K562 (cell line): ENCODE measurements around the gene PRR14. TPM values are rescaled to one million over a fixed set of nuclear protein-coding genes. Genes with fewer than 3 reads are reported as not detected.

Experiments used
- ATAC-seq: fragments of 200-7000 bp; cut with Tn5 transposase; 3 replicates; pipeline ENCODE4 v1.9.1; 2020; ENCODE audit warnings: moderate library complexity
- BruUV-seq: library from RNA; stranded (reverse); fragments of 400-500 nt; replicated peaks from 2 replicates; lab custom pipeline; 2021; lab: Mats Ljungman, UMichigan
- CTCF ChIA-PET: fragments of 300-600 bp; formaldehyde crosslinking; extraction: SDS; loops from one replicate; lab custom pipeline; 2021; ENCODE audit warnings: low intra/inter-chr PET ratio; lab: Yijun Ruan, JAX
- POLR2A ChIA-PET: fragments of 300-600, 350-650 bp; sonication (Branson Sonifier 250); formaldehyde crosslinking; extraction: SDS; loops from one replicate; lab custom pipeline; 2021; ENCODE audit warnings: antibody characterized with exemption, inconsistent platforms; lab: Yijun Ruan, JAX
- DNase-seq, 4 experiments: peaks; one replicate each; pipeline versions ENCODE4 v3.0.0 to v3.0.0-alpha.2; 2011 to 2018; ENCODE audit warnings: low spot score in 3 of 4, mixed read lengths in 3 of 4; ENCODE audit errors: extremely low read depth in 1 of 4
- FAIRE-seq: peaks from 2 replicates; lab custom pipeline; 2011; peaks lifted over from hg19 to GRCh38; lab: Jason Lieb, UNC
- H2AFZ ChIP-seq: 2 replicates; pipeline ENCODE4 v1.6.0; 2011; ENCODE audit warnings: low read depth, low read length, control low read depth, inconsistent platforms
- H3K27ac ChIP-seq: fragments of 200-600 bp; 3 replicates; pipeline ENCODE4 v1.8.0; 2011; ENCODE audit warnings: low read depth, mild to moderate bottlenecking, control low read depth, inconsistent platforms, low read length, moderate library complexity, mixed read lengths; ENCODE audit errors: extremely low read depth
- H3K27me3 ChIP-seq, 2 experiments: fragments of 300-600 bp in 1 of 2; 2 replicates in 1 of 2; 3 replicates in 1 of 2; pipeline versions ENCODE4 v1.6.0 to v1.8.0; 2011; ENCODE audit warnings: inconsistent platforms in 2 of 2, low read length in 2 of 2, mild to moderate bottlenecking in 1 of 2, mixed read lengths in 1 of 2, moderate library complexity in 1 of 2; ENCODE audit not compliant: control insufficient read depth in 2 of 2, insufficient read depth in 2 of 2
- H3K36me3 ChIP-seq: fragments of 300-600 bp; 3 replicates; pipeline ENCODE4 v1.8.0; 2011; ENCODE audit warnings: mild to moderate bottlenecking, low read length, inconsistent platforms; ENCODE audit not compliant: control insufficient read depth, insufficient read depth
- H3K4me1 ChIP-seq, 2 experiments: fragments of 200-600 bp in 1 of 2; replicated peaks in 1 of 2; 2 replicates in 1 of 2; 3 replicates in 1 of 2; pipeline versions ENCODE4 v1.5.1 to v1.8.0; 2011; ENCODE audit warnings: inconsistent platforms in 2 of 2, low read length in 2 of 2, mild to moderate bottlenecking in 1 of 2, mixed read lengths in 1 of 2, moderate library complexity in 1 of 2; ENCODE audit not compliant: control insufficient read depth in 2 of 2, insufficient read depth in 2 of 2
- H3K4me2 ChIP-seq: 2 replicates; pipeline ENCODE4 v1.6.1; 2011; ENCODE audit warnings: low read length, control low read depth, inconsistent platforms, mixed read lengths; ENCODE audit not compliant: insufficient read depth
- H3K4me3 ChIP-seq: fragments of 200-600 bp; sonication (generic), shearing (Covaris generic); 2 replicates; pipeline ENCODE4 v1.5.1; 2016; ENCODE audit warnings: control low read depth, inconsistent platforms
- H3K79me2 ChIP-seq: fragments of 200-600 bp; 3 replicates; pipeline ENCODE4 v1.8.0; 2011; ENCODE audit warnings: low read length, inconsistent platforms; ENCODE audit not compliant: control insufficient read depth, insufficient read depth
- H3K9ac ChIP-seq, 2 experiments: 2 replicates each; pipeline versions ENCODE4 v1.6.0 to v1.6.1; 2011; ENCODE audit warnings: low read depth in 2 of 2, low read length in 2 of 2, control low read depth in 1 of 2, inconsistent platforms in 1 of 2, mild to moderate bottlenecking in 1 of 2, mixed read lengths in 1 of 2; ENCODE audit not compliant: insufficient read depth in 1 of 2
- H3K9me1 ChIP-seq: one replicate; pipeline ENCODE4 v1.6.0; 2011; ENCODE audit warnings: inconsistent platforms, mild to moderate bottlenecking, low read length, moderate library complexity; ENCODE audit not compliant: control insufficient read depth, insufficient read depth
- H3K9me3 ChIP-seq: replicated peaks from 2 replicates; pipeline ENCODE4 v1.5.1; 2011; ENCODE audit warnings: low read depth, low read length, inconsistent platforms; ENCODE audit not compliant: control insufficient read depth, insufficient read depth
- H4K20me1 ChIP-seq: replicated peaks from 2 replicates; pipeline ENCODE4 v1.6.1; 2011; ENCODE audit warnings: low read length, inconsistent platforms, mixed read lengths; ENCODE audit not compliant: control insufficient read depth, insufficient read depth
- MEIS2 ChIP-seq: fragments of 450-650 bp; IDR thresholded peaks from 2 replicates; pipeline ENCODE4 v1.6.1; 2014; ENCODE audit warnings: mild to moderate bottlenecking; ENCODE audit not compliant: partially characterized antibody
- ZNF253 ChIP-seq: fragments of 250-450 bp; sonication (Bioruptor Pico); conservative IDR thresholded peaks from 2 replicates; pipeline ENCODE4 v1.6.1; 2021; ENCODE audit warnings: mild to moderate bottlenecking
- WGBS: fragments of 100-300 bp; shearing (Covaris generic); methylation state at CpG from one replicate; pipeline ENCODE4 v1.1.6; 2016; ENCODE audit warnings: low coverage, mixed read lengths; ENCODE audit not compliant: insufficient coverage; ENCODE audit errors: missing lambda C conversion rate; 5-methylcytosine and 5-hydroxymethylcytosine counted together
- in situ Hi-C: fragments of 300-500 bp; cut with MboI; formaldehyde crosslinking; loops from 4 replicates; pipeline ENCODE4 v1.15.0; 2018; ENCODE audit warnings: inconsistent platforms, mixed read lengths
- intact Hi-C: fragments of 100-400 bp; cut with micrococcal nuclease; formaldehyde crosslinking; loops from 2 replicates; pipeline ENCODE4 v1.14.2; 2022
- polyA plus RNA-seq, 8 experiments: library from polyadenylated mRNA; depleted of rRNA in 4 of 8; stranded (reverse) in 5 of 8; unstranded in 3 of 8; fragments of >200 nt; fragmentation: Nextera tagmentation in 2 of 8; fragmentation: Illumina TruSeq in 1 of 8; extraction: Ambion mirVana in 2 of 8; extraction: Trizol in 1 of 8; gene quantifications; 2 replicates each; pipeline versions ENCODE4 v1.2.1 to v1.2.3, GENCODE V29; 2011 to 2014; ENCODE audit warnings: inconsistent platforms in 1 of 8, missing spikeins in 1 of 8
- total RNA-seq, 7 experiments: library from RNA; depleted of rRNA in 6 of 7; stranded (reverse); fragments of >200 nt in 6 of 7; fragmentation: Illumina TruSeq in 2 of 7; extraction: Trizol in 2 of 7; gene quantifications; 2 replicates each; pipeline versions ENCODE4 v1.2.1 to v1.2.3, GENCODE V29; 2011 to 2021; ENCODE audit warnings: low replicate concordance in 1 of 7
- TF ChIP-seq, protein P1 (sequence below): fragments of 450-650 bp; IDR thresholded peaks from 2 replicates; pipeline ENCODE4 v1.6.1; 2016
- TF ChIP-seq, protein P2 (sequence below): fragments of 450-650 bp; IDR thresholded peaks from 2 replicates; pipeline ENCODE4 v1.6.1; 2018; ENCODE audit not compliant: partially characterized antibody
- TF ChIP-seq, protein P3 (sequence below), 3 experiments: fragments of 200-800 bp in 1 of 3; fragments of 250-450 bp in 1 of 3; fragments of 450-650 bp in 1 of 3; sonication (Bioruptor Pico) in 1 of 3; sonication (Bioruptor generic) in 1 of 3; formaldehyde crosslinking in 1 of 3; IDR thresholded peaks; 2 replicates each; pipeline versions ENCODE4 v1.6.1 to v1.8.0; 2016 to 2022; ENCODE audit warnings: mild to moderate bottlenecking in 2 of 3, missing genetic modification characterization in 2 of 3, missing compliant biosample characterization in 1 of 3, moderate library complexity in 1 of 3
- TF ChIP-seq, protein P4 (sequence below): fragments of 450-650 bp; formaldehyde crosslinking; IDR thresholded peaks from 2 replicates; pipeline ENCODE4 v1.4.0; 2020; ENCODE audit warnings: mild to moderate bottlenecking

Gene PRR14
- total and polyA plus RNA-seq, 9 of the 15 experiments (the other 6 are each of a cell fraction or from before 2014, with no cell fraction given): 2.2 to 63.1 (median 11.5) TPM

DNA sequence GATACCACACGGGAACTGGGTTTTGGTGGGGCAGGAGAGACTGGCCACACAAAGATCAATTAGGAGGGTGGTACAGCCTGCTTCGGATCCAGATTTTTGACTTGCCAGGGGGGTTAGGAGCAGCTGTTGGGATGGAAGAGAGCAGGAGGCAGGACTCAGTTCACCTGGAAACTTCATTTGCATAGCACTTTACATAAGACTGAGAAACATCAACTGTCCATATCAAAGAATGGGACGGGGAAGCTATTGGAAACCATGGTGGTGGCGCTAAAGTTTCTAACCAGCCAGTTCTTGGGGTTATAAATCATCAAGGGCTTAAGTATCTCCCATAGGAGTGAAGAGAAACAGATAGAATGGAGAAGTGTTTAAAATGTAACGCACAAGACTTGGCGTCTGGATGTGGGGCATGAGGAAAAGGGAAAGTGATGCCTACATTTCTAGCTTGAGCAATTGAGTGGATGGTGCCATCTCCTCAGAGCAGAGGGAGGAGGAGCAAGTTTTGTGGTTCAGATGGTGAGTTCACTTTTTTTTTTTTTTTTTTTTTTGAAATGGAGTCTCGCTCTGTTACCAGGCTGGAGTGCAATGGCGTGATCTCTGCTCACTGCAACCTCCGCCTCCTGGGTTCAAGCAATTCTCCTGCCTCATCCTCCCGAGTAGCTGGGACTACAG is 41.8 kb downstream of the PRR14 start:
- intact Hi-C loops: loop anchor here (10.0 kb wide), 1 partner anchor 158 kb away; the partner anchor contains the start of gene ZNF747
- DNase-seq (peak in 1 of 4 experiments; percentile 4), FAIRE-seq (no peak), ATAC-seq (no peak)
- TF ChIP-seq, protein P1, sequence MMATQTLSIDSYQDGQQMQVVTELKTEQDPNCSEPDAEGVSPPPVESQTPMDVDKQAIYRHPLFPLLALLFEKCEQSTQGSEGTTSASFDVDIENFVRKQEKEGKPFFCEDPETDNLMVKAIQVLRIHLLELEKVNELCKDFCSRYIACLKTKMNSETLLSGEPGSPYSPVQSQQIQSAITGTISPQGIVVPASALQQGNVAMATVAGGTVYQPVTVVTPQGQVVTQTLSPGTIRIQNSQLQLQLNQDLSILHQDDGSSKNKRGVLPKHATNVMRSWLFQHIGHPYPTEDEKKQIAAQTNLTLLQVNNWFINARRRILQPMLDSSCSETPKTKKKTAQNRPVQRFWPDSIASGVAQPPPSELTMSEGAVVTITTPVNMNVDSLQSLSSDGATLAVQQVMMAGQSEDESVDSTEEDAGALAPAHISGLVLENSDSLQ: peak; percentile 45
- no peak for TF ChIP-seq ZNF253 (CRISPR knock-in tag)
- TF ChIP-seq, protein P2, sequence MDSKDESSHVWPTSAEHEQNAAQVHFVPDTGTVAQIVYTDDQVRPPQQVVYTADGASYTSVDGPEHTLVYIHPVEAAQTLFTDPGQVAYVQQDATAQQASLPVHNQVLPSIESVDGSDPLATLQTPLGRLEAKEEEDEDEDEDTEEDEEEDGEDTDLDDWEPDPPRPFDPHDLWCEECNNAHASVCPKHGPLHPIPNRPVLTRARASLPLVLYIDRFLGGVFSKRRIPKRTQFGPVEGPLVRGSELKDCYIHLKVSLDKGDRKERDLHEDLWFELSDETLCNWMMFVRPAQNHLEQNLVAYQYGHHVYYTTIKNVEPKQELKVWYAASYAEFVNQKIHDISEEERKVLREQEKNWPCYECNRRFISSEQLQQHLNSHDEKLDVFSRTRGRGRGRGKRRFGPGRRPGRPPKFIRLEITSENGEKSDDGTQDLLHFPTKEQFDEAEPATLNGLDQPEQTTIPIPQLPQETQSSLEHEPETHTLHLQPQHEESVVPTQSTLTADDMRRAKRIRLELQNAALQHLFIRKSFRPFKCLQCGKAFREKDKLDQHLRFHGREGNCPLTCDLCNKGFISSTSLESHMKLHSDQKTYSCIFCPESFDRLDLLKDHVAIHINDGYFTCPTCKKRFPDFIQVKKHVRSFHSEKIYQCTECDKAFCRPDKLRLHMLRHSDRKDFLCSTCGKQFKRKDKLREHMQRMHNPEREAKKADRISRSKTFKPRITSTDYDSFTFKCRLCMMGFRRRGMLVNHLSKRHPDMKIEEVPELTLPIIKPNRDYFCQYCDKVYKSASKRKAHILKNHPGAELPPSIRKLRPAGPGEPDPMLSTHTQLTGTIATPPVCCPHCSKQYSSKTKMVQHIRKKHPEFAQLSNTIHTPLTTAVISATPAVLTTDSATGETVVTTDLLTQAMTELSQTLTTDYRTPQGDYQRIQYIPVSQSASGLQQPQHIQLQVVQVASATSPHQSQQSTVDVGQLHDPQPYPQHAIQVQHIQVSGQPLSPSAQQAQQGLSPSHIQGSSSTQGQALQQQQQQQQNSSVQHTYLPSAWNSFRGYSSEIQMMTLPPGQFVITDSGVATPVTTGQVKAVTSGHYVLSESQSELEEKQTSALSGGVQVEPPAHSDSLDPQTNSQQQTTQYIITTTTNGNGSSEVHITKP: peak; percentile 7
- TF ChIP-seq, protein P3, sequence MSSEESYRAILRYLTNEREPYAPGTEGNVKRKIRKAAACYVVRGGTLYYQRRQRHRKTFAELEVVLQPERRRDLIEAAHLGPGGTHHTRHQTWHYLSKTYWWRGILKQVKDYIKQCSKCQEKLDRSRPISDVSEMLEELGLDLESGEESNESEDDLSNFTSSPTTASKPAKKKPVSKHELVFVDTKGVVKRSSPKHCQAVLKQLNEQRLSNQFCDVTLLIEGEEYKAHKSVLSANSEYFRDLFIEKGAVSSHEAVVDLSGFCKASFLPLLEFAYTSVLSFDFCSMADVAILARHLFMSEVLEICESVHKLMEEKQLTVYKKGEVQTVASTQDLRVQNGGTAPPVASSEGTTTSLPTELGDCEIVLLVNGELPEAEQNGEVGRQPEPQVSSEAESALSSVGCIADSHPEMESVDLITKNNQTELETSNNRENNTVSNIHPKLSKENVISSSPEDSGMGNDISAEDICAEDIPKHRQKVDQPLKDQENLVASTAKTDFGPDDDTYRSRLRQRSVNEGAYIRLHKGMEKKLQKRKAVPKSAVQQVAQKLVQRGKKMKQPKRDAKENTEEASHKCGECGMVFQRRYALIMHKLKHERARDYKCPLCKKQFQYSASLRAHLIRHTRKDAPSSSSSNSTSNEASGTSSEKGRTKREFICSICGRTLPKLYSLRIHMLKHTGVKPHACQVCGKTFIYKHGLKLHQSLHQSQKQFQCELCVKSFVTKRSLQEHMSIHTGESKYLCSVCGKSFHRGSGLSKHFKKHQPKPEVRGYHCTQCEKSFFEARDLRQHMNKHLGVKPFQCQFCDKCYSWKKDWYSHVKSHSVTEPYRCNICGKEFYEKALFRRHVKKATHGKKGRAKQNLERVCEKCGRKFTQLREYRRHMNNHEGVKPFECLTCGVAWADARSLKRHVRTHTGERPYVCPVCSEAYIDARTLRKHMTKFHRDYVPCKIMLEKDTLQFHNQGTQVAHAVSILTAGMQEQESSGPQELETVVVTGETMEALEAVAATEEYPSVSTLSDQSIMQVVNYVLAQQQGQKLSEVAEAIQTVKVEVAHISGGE (CRISPR knock-in tag; IDR thresholded peaks at IDR 0.05): 0 out of 6 replicates have a peak, but pooled peaks of 1 of the 3 experiments have one; percentile 24
- TF ChIP-seq, protein P4, sequence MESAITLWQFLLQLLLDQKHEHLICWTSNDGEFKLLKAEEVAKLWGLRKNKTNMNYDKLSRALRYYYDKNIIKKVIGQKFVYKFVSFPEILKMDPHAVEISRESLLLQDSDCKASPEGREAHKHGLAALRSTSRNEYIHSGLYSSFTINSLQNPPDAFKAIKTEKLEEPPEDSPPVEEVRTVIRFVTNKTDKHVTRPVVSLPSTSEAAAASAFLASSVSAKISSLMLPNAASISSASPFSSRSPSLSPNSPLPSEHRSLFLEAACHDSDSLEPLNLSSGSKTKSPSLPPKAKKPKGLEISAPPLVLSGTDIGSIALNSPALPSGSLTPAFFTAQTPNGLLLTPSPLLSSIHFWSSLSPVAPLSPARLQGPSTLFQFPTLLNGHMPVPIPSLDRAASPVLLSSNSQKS: no peak
- TF ChIP-seq MEIS2: peak; percentile 13
- H3K4me3 ChIP-seq: no peak overlapping the region
- no peaks in the 10 kb centered on the region for H3K9me3 ChIP-seq
- H3K9me1 ChIP-seq: no peaks in the 10 kb centered on the region
- no TSS peak for BruUV-seq
- peak overlapping the region; percentile 66 for H2AFZ ChIP-seq
- no peaks in the 10 kb centered on the region for H4K20me1 ChIP-seq
- WGBS: 56% methylated on average over 7 of the region's 10 CpGs
- H3K79me2 ChIP-seq: no peaks in the 10 kb centered on the region
- no peaks in the 10 kb centered on the region for H3K27me3 ChIP-seq
- H3K36me3 ChIP-seq: no peaks in the 10 kb centered on the region
- H3K4me1 ChIP-seq: peaks cover 19 to 28% of the 10 kb centered on the region in 2 experiments
- POLR2A ChIA-PET: interaction anchor here (0.8 to 1.5 kb wide), 5 partner anchors 8 to 297 kb away, joined by 3 to 6 read pairs (median 3); partner anchors contain the start of gene ZNF48
- CTCF ChIA-PET: no interaction called here
- peak overlapping the region; percentile 27; the same call in 1 of the 2 replicates for H3K4me2 ChIP-seq
- in situ Hi-C loops: no loop called here
- H3K9ac ChIP-seq: peak overlapping the region in 1 of 2 experiments; percentile 45; a peak in 1 of 4 replicates
- no peak overlapping the region for H3K27ac ChIP-seq
